ENCODE data around the gene GALNT8.

DNA sequence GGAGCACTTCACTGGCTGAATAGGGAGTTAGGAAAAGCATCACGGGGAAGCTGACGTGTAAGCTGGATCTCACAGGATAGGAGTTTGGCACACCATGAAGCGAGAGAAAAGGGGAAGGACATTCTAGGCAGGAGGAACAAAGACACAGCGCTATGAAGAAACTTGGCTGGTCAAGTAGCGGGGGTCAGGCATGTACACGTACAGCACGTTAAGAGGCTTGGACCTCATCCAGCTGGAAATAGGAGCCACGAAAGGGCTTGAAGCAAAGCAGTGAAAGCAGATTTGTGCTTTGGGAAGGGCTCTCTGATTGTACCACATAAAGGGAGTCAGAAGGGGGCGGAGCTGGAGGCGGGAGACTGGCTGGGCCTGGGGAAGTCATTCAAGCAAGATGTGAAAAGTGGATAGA lies 19.6 kb upstream of the GALNT8 start:
- TF ChIP-seq, protein P1, sequence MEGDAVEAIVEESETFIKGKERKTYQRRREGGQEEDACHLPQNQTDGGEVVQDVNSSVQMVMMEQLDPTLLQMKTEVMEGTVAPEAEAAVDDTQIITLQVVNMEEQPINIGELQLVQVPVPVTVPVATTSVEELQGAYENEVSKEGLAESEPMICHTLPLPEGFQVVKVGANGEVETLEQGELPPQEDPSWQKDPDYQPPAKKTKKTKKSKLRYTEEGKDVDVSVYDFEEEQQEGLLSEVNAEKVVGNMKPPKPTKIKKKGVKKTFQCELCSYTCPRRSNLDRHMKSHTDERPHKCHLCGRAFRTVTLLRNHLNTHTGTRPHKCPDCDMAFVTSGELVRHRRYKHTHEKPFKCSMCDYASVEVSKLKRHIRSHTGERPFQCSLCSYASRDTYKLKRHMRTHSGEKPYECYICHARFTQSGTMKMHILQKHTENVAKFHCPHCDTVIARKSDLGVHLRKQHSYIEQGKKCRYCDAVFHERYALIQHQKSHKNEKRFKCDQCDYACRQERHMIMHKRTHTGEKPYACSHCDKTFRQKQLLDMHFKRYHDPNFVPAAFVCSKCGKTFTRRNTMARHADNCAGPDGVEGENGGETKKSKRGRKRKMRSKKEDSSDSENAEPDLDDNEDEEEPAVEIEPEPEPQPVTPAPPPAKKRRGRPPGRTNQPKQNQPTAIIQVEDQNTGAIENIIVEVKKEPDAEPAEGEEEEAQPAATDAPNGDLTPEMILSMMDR (IDR thresholded peaks at IDR 0.05; ENCODE audit: insufficient read depth, low read length), result no peak
- TF ChIP-seq GABPA (IDR thresholded peaks at IDR 0.05; ENCODE audit: low read depth) (no peak), POLR2AphosphoS5 (IDR thresholded peaks at IDR 0.05; ENCODE audit: low read depth) (no peak)

Data from HL-60 (cell line).